ENCODE results near the gene TCF7L2. TPM values are rescaled to one million over a fixed set of nuclear protein-coding genes. Genes with fewer than 3 reads are reported as not detected.

Gene TCF7L2
- total RNA-seq, 1 donor from 2014 or later: 8.2 TPM

GRCh38 chr10:112915590-112916572 lies 34.2 kb upstream of the TCF7L2 start:
- TF ChIP-seq, protein P1, sequence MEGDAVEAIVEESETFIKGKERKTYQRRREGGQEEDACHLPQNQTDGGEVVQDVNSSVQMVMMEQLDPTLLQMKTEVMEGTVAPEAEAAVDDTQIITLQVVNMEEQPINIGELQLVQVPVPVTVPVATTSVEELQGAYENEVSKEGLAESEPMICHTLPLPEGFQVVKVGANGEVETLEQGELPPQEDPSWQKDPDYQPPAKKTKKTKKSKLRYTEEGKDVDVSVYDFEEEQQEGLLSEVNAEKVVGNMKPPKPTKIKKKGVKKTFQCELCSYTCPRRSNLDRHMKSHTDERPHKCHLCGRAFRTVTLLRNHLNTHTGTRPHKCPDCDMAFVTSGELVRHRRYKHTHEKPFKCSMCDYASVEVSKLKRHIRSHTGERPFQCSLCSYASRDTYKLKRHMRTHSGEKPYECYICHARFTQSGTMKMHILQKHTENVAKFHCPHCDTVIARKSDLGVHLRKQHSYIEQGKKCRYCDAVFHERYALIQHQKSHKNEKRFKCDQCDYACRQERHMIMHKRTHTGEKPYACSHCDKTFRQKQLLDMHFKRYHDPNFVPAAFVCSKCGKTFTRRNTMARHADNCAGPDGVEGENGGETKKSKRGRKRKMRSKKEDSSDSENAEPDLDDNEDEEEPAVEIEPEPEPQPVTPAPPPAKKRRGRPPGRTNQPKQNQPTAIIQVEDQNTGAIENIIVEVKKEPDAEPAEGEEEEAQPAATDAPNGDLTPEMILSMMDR (IDR thresholded peaks at IDR 0.05): no peak
- H3K27me3 ChIP-seq: no peaks in the 10 kb centered on the region
- H3K36me3 ChIP-seq: no peaks in the 10 kb centered on the region
- H3K27ac ChIP-seq: no peak overlapping the region
- H3K4me1 ChIP-seq: no peaks in the 10 kb centered on the region
- H3K9me3 ChIP-seq: no peaks in the 10 kb centered on the region
- intact Hi-C loops (cut with DNase I): no loop called here
- no peak overlapping the region for H3K4me3 ChIP-seq
- DNase-seq (ENCODE audit: low spot score in 2 of 2): no peak

GRCh38 chr10:112917681-112918080 lies 32.4 kb upstream of the TCF7L2 start:
- intact Hi-C loops (cut with DNase I): no loop called here
- Histone ChIP-seq H3K9me3 (no peaks in the 10 kb centered on the region), H3K27ac (no peak overlapping the region), H3K4me3 (no peak overlapping the region), H3K36me3 (no peaks in the 10 kb centered on the region), H3K27me3 (no peaks in the 10 kb centered on the region), H3K4me1 (no peaks in the 10 kb centered on the region)
- DNase-seq (ENCODE audit: low spot score in 2 of 2): no peak
- TF ChIP-seq, protein P1 (IDR thresholded peaks at IDR 0.05): no peak

- Histone ChIP-seq H3K9me3 (no peaks in the 10 kb centered on the region), H3K27ac (no peak overlapping the region), H3K4me3 (no peak overlapping the region), H3K36me3 (no peaks in the 10 kb centered on the region), H3K27me3 (no peaks in the 10 kb centered on the region), H3K4me1 (no peaks in the 10 kb centered on the region)
- no peak for DNase-seq (ENCODE audit: low spot score in 2 of 2)
- TF ChIP-seq, protein P1 (IDR thresholded peaks at IDR 0.05): no peak
- intact Hi-C loops (cut with DNase I): no loop called here
Measured at GRCh38 chr10:112918771-112919170, 31.3 kb upstream of the TCF7L2 start.

- H3K4me1 ChIP-seq: no peaks in the 10 kb centered on the region
- H3K4me3 ChIP-seq: no peak overlapping the region
- H3K27me3 ChIP-seq: no peaks in the 10 kb centered on the region
- intact Hi-C loops (cut with DNase I): no loop called here
- no peaks in the 10 kb centered on the region for H3K36me3 ChIP-seq
- H3K27ac ChIP-seq: no peak overlapping the region
- TF ChIP-seq, protein P1 (IDR thresholded peaks at IDR 0.05): no peak
- DNase-seq (ENCODE audit: low spot score in 2 of 2): no peak
- no peaks in the 10 kb centered on the region for H3K9me3 ChIP-seq
Measured at GRCh38 chr10:112919721-112920120, 30.3 kb upstream of the TCF7L2 start.

DNA sequence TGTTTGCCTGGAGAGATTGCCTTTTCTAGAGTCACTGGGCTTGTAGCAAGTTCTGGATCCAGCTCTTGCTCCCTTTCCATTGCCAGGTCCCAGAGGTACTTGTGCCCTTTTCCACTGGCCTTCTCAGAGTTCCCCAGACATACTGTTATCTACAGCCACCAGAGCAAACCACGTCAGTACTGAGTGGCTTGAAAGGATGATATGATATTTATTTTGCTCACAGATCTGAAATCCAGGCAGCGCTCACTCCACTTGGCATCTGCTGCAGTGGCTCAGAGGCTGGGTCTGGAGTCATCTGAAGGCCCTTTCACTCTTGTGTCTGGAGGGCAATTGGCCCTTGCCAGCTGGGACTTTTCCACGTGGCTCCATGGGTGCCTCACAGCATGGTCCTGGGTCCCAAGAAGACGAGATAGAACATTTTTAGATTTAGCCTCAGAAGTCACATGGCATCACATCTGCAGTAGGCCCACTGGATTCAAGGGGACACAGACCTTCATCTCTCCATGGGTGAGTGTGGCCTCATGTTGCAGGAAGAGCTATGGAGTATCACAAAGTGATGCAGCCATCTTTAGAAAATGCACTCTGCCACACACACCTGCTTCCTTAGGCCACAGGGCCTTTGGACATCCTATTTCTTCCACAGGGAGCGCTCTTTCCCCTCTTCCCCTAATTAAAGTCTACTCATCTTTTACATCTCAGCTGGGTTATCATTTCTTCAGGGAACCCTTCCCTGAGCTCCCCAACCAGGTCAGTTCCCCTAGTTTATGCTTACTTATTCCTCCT lies 22.9 kb upstream of the TCF7L2 start:
- no peak overlapping the region for H3K27ac ChIP-seq
- H3K36me3 ChIP-seq: no peaks in the 10 kb centered on the region
- peaks cover 0 to 20% of the 10 kb centered on the region in 2 donors for H3K9me3 ChIP-seq
- H3K27me3 ChIP-seq: no peaks in the 10 kb centered on the region
- intact Hi-C loops (cut with DNase I): no loop called here
- H3K4me3 ChIP-seq: no peak overlapping the region
- TF ChIP-seq, protein P1 (IDR thresholded peaks at IDR 0.05): no peak
- no peak for DNase-seq (ENCODE audit: low spot score in 2 of 2)
- H3K4me1 ChIP-seq: no peaks in the 10 kb centered on the region
